CD4-positive, alpha-beta T cell treated with Interleukin-6 for 4 hours (primary cell): ENCODE measurements around the gene TOMM40.
A peak's percentile ranks its signal among the peaks of the same experiment; 100 is the strongest.
"Not testable (repeated sequence)": the region's sequence is repeated elsewhere in the genome, so short reads cannot be mapped to it uniquely, and the experiment has no call there.

ENCODE experiments used
- DNase-seq: peaks from one replicate; pipeline ENCODE4 v3.0.0-alpha.2; 2020; ENCODE audit warnings: mixed read lengths

TOMM40 gene

GRCh38 chr19:44891016-44891882 lies at the start of gene TOMM40:
TSS of gene TOMM40 (plus strand) at chr19:44891254. CDS start at chr19:44891416, 162 bp downstream.
- DNase-seq, result peak; percentile 100

GRCh38 chr19:44845286-44845611 lies 45.8 kb upstream of the TOMM40 start:
- no peak for DNase-seq

- DNase-seq, result peak; percentile 79
These were observed 45.2 kb upstream of the TOMM40 start, which contains the start of gene NECTIN2 for GRCh38 chr19:44845612-44846454. TSS of gene NECTIN2 (plus strand) at chr19:44846297. CDS start at chr19:44846526, 229 bp downstream.

- no peak for DNase-seq
These were observed 44.5 kb upstream of the TOMM40 start for GRCh38 chr19:44846455-44847143.

GRCh38 chr19:44847144-44848035 lies 43.7 kb upstream of the TOMM40 start:
- peak; percentile 17 for DNase-seq

GRCh38 chr19:44848036-44848811 lies 42.8 kb upstream of the TOMM40 start:
- DNase-seq, result no peak

GRCh38 chr19:44848812-44849447 lies 42.1 kb upstream of the TOMM40 start:
- DNase-seq, result no peak

- DNase-seq, result no peak
These were observed 40.4 kb upstream of the TOMM40 start for GRCh38 chr19:44850641-44851109.

- DNase-seq, result no peak
These were observed 39.6 kb upstream of the TOMM40 start for GRCh38 chr19:44851427-44851826.

GRCh38 chr19:44855606-44856005 lies 35.4 kb upstream of the TOMM40 start:
- DNase-seq, result no peak

- no peak for DNase-seq
These were observed 34.5 kb upstream of the TOMM40 start for GRCh38 chr19:44856421-44857083.

GRCh38 chr19:44857837-44858236 lies 33.2 kb upstream of the TOMM40 start:
- DNase-seq, result no peak

GRCh38 chr19:44861576-44861975 lies 29.5 kb upstream of the TOMM40 start:
- DNase-seq, result not testable (repeated sequence)

- no peak for DNase-seq
These were observed 27.1 kb upstream of the TOMM40 start for GRCh38 chr19:44863990-44864389.

GRCh38 chr19:44865196-44865767 lies 25.8 kb upstream of the TOMM40 start:
- DNase-seq, result no peak

GRCh38 chr19:44866664-44867063 lies 24.4 kb upstream of the TOMM40 start:
- no peak for DNase-seq

- DNase-seq, result no peak
These were observed 23.5 kb upstream of the TOMM40 start for GRCh38 chr19:44867578-44867977.

GRCh38 chr19:44869733-44870470 lies 21.2 kb upstream of the TOMM40 start:
- DNase-seq, result no peak

- DNase-seq, result no peak
These were observed 19.2 kb upstream of the TOMM40 start for GRCh38 chr19:44871809-44872208.
